PC-3 (cell line): ENCODE measurements around the gene KRTAP5-4. TPM values are rescaled to one million over a fixed set of nuclear protein-coding genes. Genes with fewer than 3 reads are reported as not detected.
"Not testable (repeated sequence)": the region's sequence is repeated elsewhere in the genome, so short reads cannot be mapped to it uniquely, and the experiment has no call there.

Experiments
- ATAC-seq: fragments of 200-7000 bp; cut with Tn5 transposase; 2 replicates; pipeline ENCODE4 v1.9.1; 2020; ENCODE audit warnings: mild to moderate bottlenecking, moderate library complexity
- BruUV-seq: library from RNA; stranded (reverse); fragments of 400-500 nt; replicated peaks from 2 replicates; lab custom pipeline; 2021; lab: Mats Ljungman, UMichigan
- CTCF ChIA-PET: fragments of 300-600 bp; sonication (Branson Sonifier 250); formaldehyde crosslinking; loops from one replicate; lab custom pipeline; 2022; ENCODE audit warnings: antibody characterized with exemption; lab: Charles Lee
- POLR2A ChIA-PET: fragments of 300-600 bp; sonication (Branson Sonifier 250); formaldehyde crosslinking; loops from one replicate; lab custom pipeline; 2022; ENCODE audit warnings: antibody characterized with exemption; ENCODE audit not compliant: unreplicated experiment; lab: Charles Lee
- DNase-seq: peaks from one replicate; pipeline ENCODE4 v3.0.0-alpha.2; 2015
- H2AFZ ChIP-seq: fragments of 300-600 bp; sonication (generic); 2 replicates; pipeline ENCODE4 v1.6.0; 2016; ENCODE audit warnings: antibody characterized with exemption, low read length
- H3F3A ChIP-seq: fragments of 300-600 bp; sonication (generic); one replicate; pipeline ENCODE4 v1.6.0; 2017; ENCODE audit warnings: antibody characterized with exemption, low read length, control low read depth, mild to moderate bottlenecking; ENCODE audit not compliant: unreplicated experiment
- H3K27ac ChIP-seq: fragments of 300-600 bp; sonication (generic); 2 replicates; pipeline ENCODE4 v1.5.1; 2016; ENCODE audit warnings: mild to moderate bottlenecking, low read length
- H3K27me3 ChIP-seq: fragments of 300-600 bp; sonication (generic); 2 replicates; pipeline ENCODE4 v1.6.1; 2016; ENCODE audit warnings: low read length, mixed read lengths
- H3K36me3 ChIP-seq: fragments of 300-600 bp; sonication (generic); 2 replicates; pipeline ENCODE4 v1.6.1; 2016; ENCODE audit warnings: low read depth, mixed run types, low read length, mixed read lengths
- H3K4me1 ChIP-seq: fragments of 300-600 bp; sonication (generic); 2 replicates; pipeline ENCODE4 v1.5.1; 2016; ENCODE audit warnings: low read length; ENCODE audit not compliant: insufficient read depth
- H3K4me2 ChIP-seq: fragments of 300-600 bp; sonication (generic); 2 replicates; pipeline ENCODE4 v1.6.0; 2016; ENCODE audit warnings: low read length
- H3K4me3 ChIP-seq: fragments of 300-600 bp; sonication (generic); 2 replicates; pipeline ENCODE4 v1.5.1; 2016; ENCODE audit warnings: mild to moderate bottlenecking, low read length, mixed read lengths
- H3K79me2 ChIP-seq: fragments of 300-600 bp; sonication (generic); 2 replicates; pipeline ENCODE4 v1.6.1; 2017; ENCODE audit warnings: low read length, mixed read lengths
- H3K9ac ChIP-seq: fragments of 300-600 bp; sonication (generic); 2 replicates; pipeline ENCODE4 v1.6.0; 2016; ENCODE audit warnings: mild to moderate bottlenecking, low read length
- H3K9me2 ChIP-seq: fragments of 300-600 bp; sonication (generic); replicated peaks from 2 replicates; pipeline ENCODE4 v1.6.1; 2016; ENCODE audit warnings: mixed run types, low read length, mixed read lengths
- H3K9me3 ChIP-seq: fragments of 300-600 bp; sonication (generic); 2 replicates; pipeline ENCODE4 v1.6.1; 2016; ENCODE audit warnings: low read length, mixed read lengths
- H4K20me1 ChIP-seq: fragments of 300-600 bp; sonication (generic); 2 replicates; pipeline ENCODE4 v1.6.1; 2016; ENCODE audit warnings: low read length, mixed read lengths
- EZH2 ChIP-seq: fragments of 300-600 bp; sonication (generic); IDR thresholded peaks from one replicate; pipeline ENCODE4 v1.6.1; 2017; ENCODE audit warnings: antibody characterized with exemption, mild to moderate bottlenecking, low read length; ENCODE audit not compliant: unreplicated experiment
- EZH2phosphoT487 ChIP-seq: fragments of 300-600 bp; sonication (generic); IDR thresholded peaks from 2 replicates; pipeline ENCODE4 v1.6.1; 2018; ENCODE audit warnings: mild to moderate bottlenecking, antibody characterized with exemption, low read length, borderline replicate concordance
- intact Hi-C: fragments of 100-400 bp; cut with micrococcal nuclease; formaldehyde crosslinking; loops from 2 replicates; pipeline ENCODE4 v1.9.0; 2023
- total RNA-seq: library from RNA; depleted of rRNA; stranded (reverse); fragments of >200 nt; gene quantifications from 2 replicates; pipeline ENCODE4 v1.2.3, GENCODE V29; 2014
- TF ChIP-seq, protein P1 (sequence below): fragments of 300-600 bp; sonication (generic); conservative IDR thresholded peaks from 2 replicates; pipeline ENCODE4 v1.5.1; 2017; ENCODE audit warnings: antibody characterized with exemption, low read depth, mild to moderate bottlenecking, low read length

The KRTAP5-4 gene
- total RNA-seq, 1 experiment from 2014 or later, result not detected

DNA sequence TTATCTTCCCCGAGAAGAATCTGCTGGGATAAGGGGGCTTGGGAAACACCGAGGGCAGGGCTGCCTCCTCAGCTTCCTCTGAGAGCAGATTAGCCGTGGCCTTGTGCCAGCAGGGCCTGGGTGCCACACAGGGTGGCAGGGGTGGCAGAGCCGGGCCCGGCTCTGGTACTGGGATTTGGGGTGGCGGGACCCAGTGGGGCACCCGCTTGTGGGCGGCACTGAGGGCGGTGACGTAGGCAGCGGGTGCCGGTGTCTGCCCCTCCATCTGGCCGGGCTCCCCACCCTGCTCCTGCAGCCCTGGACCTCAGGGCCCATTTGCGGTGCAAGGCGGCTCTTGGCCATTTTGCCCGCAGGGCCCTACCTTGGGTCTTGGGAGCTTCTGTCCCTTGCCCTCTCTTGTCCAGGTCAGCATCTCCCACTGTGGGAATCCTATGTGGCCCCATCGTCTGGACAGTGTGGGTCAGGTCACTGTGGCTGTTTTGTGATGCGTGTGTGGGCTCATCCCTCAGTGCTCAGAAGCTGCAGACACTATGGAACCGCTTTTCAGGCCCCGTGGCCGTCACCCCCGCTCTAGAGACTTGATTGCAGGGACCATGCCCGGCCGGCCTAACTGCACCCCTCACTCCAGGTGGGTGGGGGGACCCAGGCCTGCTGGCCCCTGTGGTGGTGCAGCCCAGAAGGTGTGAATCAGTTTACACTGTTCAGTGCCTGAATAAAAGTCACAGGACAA lies 45.3 kb upstream of the KRTAP5-4 start:
- H3K9ac ChIP-seq, result no peak overlapping the region
- no peaks in the 10 kb centered on the region for H3K4me1 ChIP-seq
- H2AFZ ChIP-seq, result no peak overlapping the region
- ChIA-PET POLR2A (no interaction called here), CTCF (no interaction called here)
- DNase-seq (no peak), ATAC-seq (no peak)
- TF ChIP-seq EZH2 (no peak), EZH2phosphoT487 (no peak)
- TF ChIP-seq, protein P1, sequence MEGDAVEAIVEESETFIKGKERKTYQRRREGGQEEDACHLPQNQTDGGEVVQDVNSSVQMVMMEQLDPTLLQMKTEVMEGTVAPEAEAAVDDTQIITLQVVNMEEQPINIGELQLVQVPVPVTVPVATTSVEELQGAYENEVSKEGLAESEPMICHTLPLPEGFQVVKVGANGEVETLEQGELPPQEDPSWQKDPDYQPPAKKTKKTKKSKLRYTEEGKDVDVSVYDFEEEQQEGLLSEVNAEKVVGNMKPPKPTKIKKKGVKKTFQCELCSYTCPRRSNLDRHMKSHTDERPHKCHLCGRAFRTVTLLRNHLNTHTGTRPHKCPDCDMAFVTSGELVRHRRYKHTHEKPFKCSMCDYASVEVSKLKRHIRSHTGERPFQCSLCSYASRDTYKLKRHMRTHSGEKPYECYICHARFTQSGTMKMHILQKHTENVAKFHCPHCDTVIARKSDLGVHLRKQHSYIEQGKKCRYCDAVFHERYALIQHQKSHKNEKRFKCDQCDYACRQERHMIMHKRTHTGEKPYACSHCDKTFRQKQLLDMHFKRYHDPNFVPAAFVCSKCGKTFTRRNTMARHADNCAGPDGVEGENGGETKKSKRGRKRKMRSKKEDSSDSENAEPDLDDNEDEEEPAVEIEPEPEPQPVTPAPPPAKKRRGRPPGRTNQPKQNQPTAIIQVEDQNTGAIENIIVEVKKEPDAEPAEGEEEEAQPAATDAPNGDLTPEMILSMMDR, result no peak
- H3K79me2 ChIP-seq, result no peaks in the 10 kb centered on the region
- intact Hi-C loops, result no loop called here
- H3K27me3 ChIP-seq, result peaks cover 30% of the 10 kb centered on the region
- no peaks in the 10 kb centered on the region for H4K20me1 ChIP-seq
- no TSS peak for BruUV-seq
- H3K4me2 ChIP-seq, result no peak overlapping the region
- no peaks in the 10 kb centered on the region for H3F3A ChIP-seq
- no peaks in the 10 kb centered on the region for H3K9me3 ChIP-seq
- no peak overlapping the region for H3K4me3 ChIP-seq
- no peaks in the 10 kb centered on the region for H3K36me3 ChIP-seq
- H3K9me2 ChIP-seq, result no peaks in the 10 kb centered on the region
- H3K27ac ChIP-seq, result no peak overlapping the region

DNA sequence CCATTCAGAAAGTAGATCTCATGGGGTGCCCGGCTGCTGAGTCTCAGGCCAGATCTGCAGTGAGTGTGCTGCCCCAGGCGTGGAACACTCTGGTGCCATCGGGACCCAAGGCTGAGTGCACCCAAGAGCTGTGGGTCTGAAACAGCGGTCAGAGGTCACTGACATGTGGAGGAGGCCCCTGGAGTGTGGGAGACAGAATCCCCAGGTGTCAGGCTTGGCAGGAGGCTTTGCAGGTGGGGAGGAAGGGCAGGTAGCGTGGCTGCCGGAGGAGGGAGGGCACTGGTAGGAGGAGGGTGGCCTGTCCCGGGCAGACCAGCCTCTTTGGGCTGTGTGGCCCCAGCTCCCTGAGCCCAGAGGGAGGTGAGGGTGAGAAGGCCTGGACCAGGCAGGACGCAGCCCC lies 43.4 kb upstream of the KRTAP5-4 start:
- H3K9me3 ChIP-seq, result no peaks in the 10 kb centered on the region
- H3F3A ChIP-seq, result no peaks in the 10 kb centered on the region
- POLR2A ChIA-PET, result no interaction called here
- no peak overlapping the region for H3K4me3 ChIP-seq
- ATAC-seq (no peak), DNase-seq (no peak)
- no peaks in the 10 kb centered on the region for H3K79me2 ChIP-seq
- no peaks in the 10 kb centered on the region for H3K36me3 ChIP-seq
- no peaks in the 10 kb centered on the region for H3K4me1 ChIP-seq
- no peak overlapping the region for H2AFZ ChIP-seq
- H4K20me1 ChIP-seq, result no peaks in the 10 kb centered on the region
- H3K9ac ChIP-seq, result no peak overlapping the region
- H3K4me2 ChIP-seq, result no peak overlapping the region
- peaks cover 25% of the 10 kb centered on the region for H3K27me3 ChIP-seq
- TF ChIP-seq, protein P1, result no peak
- TF ChIP-seq EZH2 (no peak), EZH2phosphoT487 (no peak)
- H3K9me2 ChIP-seq, result no peaks in the 10 kb centered on the region
- no TSS peak for BruUV-seq
- no peak overlapping the region for H3K27ac ChIP-seq
- CTCF ChIA-PET, result no interaction called here
- intact Hi-C loops, result no loop called here

DNA sequence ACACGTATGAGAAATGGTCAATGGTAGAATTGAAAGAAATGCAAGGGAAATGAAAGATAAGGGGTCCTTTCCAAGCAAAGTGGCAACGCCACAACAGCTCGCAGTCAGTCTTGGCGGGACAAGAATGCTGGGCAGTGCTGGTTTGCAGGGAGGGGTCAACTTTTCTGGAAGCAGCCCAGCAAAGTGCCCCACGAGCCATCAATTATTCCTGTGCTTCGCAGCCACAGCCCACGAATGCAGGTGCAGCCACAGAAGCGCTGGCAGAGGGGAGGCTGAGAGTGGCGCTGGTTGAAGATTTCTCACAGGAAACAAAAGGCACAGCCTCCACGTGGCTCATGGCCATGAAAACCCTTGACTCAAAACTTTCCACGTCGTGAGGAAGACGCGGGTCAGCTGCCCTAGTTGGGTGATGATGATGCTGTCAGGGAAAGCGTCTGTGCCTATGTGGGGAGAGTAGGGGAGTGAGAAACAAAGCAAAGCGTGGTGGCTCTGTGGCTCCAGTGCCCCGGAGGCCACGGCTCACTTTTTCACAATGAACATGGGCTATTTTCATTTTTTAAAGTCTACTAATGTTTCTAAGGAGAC lies 40.9 kb upstream of the KRTAP5-4 start:
- ATAC-seq, H3K4me2 ChIP-seq, H3K9ac ChIP-seq, H3K9me3 ChIP-seq, H2AFZ ChIP-seq, H3F3A ChIP-seq, BruUV-seq, H3K27ac ChIP-seq, DNase-seq, H3K9me2 ChIP-seq, POLR2A ChIA-PET, H3K4me3 ChIP-seq, H4K20me1 ChIP-seq, intact Hi-C loops, H3K79me2 ChIP-seq, H3K36me3 ChIP-seq, H3K4me1 ChIP-seq, CTCF ChIA-PET: not testable (repeated sequence)
- H3K27me3 ChIP-seq, result peaks cover 12% of the 10 kb centered on the region

DNA sequence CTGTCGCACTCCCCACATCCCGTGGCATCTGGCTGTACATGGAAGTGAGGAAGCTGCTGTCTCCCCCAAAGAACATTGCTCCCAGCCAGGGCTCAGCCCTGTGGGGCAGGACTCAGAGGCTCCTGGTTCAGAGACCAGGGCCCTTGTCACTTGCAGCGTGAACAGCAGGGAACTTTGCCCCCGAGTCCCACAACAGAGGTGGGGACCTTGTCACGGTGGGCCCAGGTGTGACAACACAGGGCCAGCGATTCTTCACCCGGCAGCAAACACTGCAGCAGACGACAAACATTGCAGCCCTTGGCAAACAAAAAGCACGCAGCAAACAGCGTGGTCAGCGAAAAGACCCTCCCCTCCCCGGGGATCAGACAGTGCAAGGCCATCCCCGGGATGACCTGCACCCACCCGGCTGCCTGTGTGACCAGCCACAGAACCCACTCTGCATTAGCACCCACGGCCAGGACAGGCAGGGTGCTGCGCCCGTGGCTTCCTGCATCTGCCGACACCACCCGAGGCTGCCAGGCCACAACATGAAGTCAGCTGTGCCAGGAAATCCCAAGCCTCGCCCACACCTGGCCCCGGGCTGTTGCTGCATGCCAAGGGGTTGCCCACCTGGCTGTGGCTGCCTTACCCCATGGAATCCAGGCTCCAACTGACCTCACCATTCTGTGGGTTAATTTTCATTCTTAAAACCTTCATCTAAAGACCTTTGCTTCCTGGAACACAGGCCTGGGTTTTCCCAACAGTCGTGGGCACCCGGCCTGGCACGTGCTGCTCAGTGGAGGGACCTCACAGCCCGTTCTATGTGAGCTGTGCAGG lies 39.7 kb upstream of the KRTAP5-4 start:
- H3K9me2 ChIP-seq, intact Hi-C loops, DNase-seq, H3K4me2 ChIP-seq, H3K36me3 ChIP-seq, H3K9ac ChIP-seq, H4K20me1 ChIP-seq, H3K79me2 ChIP-seq, H3K9me3 ChIP-seq, H3K27ac ChIP-seq, ATAC-seq, BruUV-seq, POLR2A ChIA-PET, H3K4me1 ChIP-seq, H3K4me3 ChIP-seq, H3F3A ChIP-seq, CTCF ChIA-PET, H2AFZ ChIP-seq: not testable (repeated sequence)
- peaks cover 13% of the 10 kb centered on the region for H3K27me3 ChIP-seq
